Measurements from ENCODE around the gene PAQR8.

Gene PAQR8

DNA sequence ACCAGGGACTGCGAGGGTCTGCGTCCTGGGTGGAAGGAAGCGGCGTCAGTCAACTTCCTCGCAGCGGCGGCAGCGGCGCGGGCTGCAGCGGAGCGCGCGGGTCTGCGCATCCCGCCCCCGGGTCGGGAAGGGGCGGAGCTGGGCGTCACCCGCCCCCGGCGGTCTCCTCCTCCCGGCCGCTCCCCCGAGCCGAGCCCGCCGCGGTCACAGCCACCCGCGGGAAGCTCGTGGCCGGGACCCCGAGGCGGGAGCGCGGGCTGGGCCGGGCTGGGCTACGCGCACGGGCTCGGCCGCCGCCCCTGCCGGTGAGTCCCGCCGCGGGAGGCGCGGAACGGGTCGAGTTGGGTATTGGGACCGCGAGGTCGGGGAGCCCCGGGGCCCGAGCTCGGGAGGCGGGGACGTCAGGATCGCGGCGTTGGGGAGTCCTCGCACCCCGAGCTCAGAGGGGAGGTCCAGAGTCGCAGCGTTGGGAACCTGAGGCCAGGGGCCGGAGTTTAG, at the start of gene PAQR8:
TSS of gene PAQR8 (plus strand) at position 207 of the 498 bp plus-strand sequence. CDS start 41,063 bp downstream, outside the sequence.
- peak; percentile 66 for DNase-seq (ENCODE audit: low spot score)

DNA sequence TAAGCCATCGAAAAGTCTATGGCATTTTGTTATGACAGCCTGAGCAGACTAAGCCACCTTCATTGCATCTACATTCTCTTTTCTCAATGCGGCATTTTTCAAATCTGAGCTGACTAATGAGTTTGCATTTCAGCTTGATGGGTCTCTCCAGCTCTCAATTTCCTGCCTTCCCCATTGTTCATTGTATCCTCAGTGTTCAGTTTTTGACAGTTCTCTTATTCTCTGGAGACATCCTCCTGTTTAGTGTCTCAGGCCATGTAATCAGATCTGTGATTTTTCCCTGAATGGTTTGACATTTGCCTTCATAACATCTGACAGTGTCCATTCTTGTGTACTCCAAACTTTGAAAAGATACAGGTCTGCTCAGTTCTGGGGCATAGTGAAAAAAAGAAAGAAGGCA, 49.5 kb upstream of the PAQR8 start:
- DNase-seq (ENCODE audit: low spot score) = no peak

- no peak for DNase-seq (ENCODE audit: low spot score)
Measured at GRCh38 chr6:52314752-52315151, 47.2 kb upstream of the PAQR8 start.

DNA sequence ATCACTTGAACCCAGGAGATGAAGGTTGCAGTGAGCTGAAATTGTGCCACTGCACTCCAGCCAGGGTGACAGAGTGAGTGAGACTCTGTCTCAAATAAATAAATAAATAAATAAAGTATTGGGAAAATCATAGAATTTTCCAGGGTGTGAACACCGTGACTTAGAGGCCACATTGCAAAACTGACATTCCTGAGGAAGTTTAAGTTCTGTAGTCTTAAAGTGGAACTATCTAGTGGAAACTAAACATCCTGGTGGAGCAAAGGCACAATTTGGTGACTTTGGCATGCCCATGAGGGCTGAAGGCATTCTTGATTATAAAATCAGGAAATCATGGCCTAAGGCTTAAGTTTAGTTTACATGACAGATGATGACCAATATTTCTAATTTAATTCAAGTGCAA, 44.7 kb upstream of the PAQR8 start:
- no peak for DNase-seq (ENCODE audit: low spot score)

DNA sequence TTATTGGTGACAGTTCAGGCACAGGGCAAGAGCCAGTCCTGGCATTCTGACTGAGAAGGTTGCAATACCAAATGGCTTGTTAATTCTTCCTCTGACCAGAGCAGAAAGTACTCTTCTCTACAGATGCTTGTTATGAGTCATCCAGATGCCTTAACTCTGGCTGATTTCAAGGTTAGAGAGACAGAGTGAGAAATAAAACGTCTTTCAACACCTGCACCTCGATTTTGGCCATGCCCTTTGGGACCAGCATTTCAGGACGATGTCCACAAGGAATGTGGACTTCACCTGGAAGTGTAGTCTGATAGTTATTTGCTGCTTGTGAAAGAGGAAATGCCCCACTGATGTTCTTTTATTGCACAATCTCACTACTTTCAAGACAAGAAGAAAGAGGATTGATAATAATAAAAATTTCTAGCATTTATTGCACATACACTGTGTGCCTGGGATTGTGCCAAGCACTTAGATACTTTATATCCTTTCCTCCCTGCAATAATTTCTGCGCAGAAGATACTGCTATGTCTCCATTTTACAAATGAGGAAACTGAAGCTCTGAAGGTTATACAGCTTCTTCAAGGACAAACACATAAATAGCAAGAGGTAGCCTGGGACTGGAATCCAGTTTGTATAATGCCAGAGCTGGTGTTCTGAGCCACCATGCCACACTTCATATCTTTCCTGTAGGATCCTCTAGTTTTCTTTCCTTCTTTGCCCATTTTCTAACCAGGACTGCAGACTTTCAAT, 43.9 kb upstream of the PAQR8 start:
- DNase-seq (ENCODE audit: low spot score) = no peak

GRCh38 chr6:52324189-52324588, 37.8 kb upstream of the PAQR8 start:
- no peak for DNase-seq (ENCODE audit: low spot score)

DNA sequence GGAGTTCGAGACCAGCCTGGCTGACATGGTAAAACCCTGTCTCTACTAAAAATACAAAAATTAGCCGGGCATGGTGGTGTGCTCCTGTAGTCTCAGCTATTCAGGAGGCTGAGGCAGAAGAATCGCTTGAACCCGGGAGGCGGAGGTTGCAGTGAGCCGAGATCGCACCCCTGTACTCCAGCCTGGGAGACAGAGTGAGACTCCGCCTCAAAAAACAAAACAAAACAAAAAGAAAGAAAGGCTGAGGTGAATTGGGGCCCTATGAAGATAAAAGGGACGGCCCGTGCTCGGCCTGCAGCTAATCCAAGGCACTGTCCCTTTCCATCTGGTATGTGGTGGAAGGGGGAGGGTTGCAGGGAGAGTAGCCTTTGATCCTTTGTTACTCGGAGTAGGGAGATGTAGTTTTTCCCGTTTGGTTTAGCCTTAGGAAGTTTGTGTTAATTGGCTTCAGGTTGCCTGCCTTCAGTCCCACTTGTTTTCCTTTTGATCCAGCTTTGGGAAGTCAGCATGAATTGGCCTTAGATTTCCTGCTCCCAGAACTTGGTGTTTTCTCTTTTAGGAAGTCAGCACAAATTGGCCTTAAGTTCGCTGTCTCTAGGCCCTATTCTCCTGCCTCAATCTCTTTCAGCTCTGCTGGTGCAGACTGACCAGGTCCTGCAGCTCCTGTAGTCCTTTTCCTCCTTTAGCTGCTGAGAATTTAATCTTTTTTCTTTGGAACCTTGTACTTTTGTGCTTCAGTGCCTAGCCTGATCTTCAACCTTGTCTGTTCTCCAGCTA, 36.1 kb upstream of the PAQR8 start:
- DNase-seq (ENCODE audit: low spot score) = no peak

DNA sequence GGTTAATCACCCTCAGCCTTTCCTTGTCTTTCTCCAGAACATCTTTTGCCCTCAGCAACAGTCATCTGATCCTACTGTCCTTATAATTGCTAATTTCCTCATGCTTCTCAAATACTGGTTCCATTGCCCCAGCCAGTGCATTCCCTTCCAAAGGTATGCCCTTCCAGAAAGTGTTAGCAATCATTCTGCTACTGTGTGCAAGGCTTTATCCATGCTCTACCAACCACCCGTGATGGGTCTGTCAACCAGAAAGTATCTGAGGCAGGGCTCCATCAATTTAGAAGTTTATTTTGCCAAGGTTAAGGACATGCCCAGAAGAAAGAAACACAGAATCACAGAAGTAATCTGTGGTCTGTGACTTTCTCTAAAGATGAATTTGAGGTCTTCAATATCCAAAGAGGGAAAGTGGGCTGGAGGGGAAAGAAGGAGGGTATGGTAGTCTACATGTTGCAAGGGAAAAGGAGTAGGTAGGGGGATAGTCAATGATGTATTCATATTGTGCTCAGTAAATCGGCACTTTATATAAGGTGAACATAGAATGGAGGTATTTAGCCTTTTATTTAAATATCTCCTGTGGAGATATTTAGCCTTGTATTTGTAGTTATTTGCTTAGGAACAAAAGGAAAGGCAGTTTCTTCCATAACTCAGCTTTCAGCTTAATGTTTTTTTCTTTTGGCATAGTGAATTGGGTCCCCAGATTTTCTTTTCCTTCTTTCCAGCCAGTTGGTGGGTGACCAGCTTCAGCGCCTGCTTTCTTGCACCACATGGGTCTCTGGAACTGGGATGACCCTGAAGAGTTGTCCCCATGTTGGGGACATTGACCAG, 35.2 kb upstream of the PAQR8 start:
- no peak for DNase-seq (ENCODE audit: low spot score)

DNA sequence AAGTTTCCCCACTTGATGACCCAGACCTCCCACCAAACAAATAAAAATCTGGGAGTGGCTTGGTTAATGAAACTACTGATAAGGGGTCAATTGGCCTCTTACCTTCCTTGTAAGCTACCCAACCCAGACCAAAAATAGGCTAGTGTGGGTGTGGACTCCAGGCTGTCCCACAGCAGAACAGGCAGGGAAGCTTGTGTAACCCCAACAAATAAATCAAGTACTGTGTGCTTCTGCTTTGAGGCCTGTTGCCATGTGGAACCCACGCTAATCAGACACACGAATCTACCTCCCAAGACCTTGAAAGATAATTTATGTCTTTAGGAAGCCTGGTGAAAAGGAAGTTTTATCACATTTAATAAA, 33.7 kb upstream of the PAQR8 start:
- no peak for DNase-seq (ENCODE audit: low spot score)

- DNase-seq (ENCODE audit: low spot score) = no peak
Measured at GRCh38 chr6:52328729-52329128, 33.2 kb upstream of the PAQR8 start.

GRCh38 chr6:52330470-52330869, 31.5 kb upstream of the PAQR8 start:
- DNase-seq (ENCODE audit: low spot score) = no peak

DNA sequence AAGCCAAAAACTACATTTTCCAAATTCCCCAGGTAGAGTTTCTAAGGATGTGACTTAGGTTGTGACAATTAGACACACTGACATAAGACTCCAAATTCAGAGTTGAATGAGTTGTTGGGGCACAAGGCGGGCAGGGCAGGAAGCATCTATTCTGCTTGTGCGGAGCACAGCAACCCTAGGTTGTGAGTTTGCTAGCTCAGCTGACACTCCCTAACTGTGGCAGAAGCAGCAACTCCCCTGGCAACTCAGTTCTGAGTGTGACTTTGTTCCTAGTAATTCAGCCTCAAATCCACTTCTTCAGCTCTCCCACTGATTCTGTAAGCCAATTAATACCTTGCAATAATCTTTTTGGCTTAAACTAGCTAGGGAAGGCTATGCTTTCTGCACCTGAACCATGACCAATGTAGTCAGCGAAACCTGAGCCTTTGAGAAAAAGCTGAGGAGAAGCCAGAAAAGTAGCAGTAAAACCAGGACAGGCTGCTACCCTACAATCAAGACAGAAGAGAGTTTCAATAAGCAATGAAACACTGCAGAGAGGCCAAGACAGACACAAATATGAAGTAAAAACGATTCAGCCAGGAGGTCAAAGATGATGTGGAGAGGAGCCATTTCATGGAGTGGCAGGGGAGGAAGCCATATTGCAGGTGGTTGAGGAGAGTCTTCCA, 30.0 kb upstream of the PAQR8 start:
- no peak for DNase-seq (ENCODE audit: low spot score)

- no peak for DNase-seq (ENCODE audit: low spot score)
Measured at GRCh38 chr6:52333840-52334200, 28.1 kb upstream of the PAQR8 start.

- no peak for DNase-seq (ENCODE audit: low spot score)
Measured at GRCh38 chr6:52335576-52335975, 26.4 kb upstream of the PAQR8 start.

DNA sequence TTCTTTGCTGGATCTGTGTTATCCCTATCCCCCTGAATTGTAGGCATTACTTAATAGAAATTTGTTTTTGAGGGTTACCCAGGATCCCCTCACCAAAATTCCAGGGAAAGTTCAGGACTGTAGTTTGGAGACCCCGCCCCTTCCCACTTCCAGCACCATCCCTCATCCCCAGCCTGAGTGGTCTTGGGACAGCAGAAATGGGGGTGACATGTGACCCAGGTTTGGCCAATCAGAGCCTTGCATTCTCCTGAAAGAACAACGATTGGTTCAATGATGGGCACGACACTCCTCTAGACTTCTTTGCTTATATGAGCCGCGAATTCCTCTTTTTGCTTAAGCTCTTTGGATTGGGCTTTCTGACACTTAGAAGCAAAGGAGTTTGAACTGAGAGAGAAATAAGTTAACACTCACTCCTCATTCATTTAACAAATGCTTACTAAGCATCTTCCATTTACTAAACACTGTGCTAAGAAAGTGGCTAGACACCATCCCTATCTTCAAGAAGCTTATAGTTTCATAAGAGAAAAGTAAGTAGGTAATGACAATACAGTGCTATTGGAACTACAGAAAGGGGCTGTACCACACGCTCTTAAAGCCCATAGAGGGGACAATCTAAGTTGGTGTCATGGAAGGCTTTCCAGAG, 24.9 kb upstream of the PAQR8 start:
- DNase-seq (ENCODE audit: low spot score) = no peak

- peak; percentile 59 for DNase-seq (ENCODE audit: low spot score)
Measured at GRCh38 chr6:52337633-52338290, 24.2 kb upstream of the PAQR8 start.

DNA sequence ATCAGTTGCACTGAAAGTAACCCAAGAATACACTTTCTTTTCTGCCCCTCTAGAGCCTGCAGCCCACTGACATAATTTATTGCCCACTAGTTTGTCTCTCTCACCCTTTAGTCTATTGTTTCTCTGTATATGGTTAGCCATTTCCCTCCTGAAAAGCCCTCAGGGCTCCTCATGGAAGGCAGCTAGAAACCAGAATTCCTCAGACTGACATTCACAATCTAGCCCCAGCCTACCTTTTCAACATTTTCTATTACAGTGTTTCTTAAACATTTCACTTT, 21.4 kb upstream of the PAQR8 start:
- DNase-seq (ENCODE audit: low spot score) = no peak

DNA sequence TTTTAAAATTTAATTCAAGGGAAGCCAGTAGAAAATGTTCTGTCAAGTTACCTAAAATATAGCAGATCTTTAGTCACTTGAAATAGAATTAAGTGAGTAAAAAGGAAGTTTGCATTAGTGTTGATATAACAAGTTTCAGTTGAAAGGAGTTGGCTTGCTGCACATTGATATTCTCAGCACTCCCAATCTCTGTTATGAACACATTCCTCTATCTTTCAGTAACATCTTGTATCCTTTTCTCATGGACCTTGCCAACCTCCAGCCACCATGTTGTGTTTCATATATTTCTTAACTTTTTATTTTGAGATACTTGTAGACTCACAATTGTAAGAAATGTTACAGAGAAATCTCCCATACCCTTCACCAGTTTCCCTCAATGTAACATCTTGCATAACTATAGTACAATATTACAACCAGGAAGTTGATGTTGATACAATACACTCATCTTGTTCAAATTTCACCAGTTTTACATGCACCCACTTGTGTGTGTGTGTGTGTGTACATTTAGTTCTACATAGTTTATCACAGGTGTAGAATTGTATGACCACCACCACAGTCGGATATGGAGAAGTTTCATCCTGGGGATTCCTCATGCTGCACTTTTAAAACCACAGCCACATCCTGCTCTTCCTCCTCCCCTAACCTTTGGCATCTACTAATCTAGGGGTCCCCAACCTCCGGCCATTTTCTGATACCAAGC, 20.2 kb upstream of the PAQR8 start:
- no peak for DNase-seq (ENCODE audit: low spot score)

- no peak for DNase-seq (ENCODE audit: low spot score)
Measured at GRCh38 chr6:52345311-52345710, 16.6 kb upstream of the PAQR8 start.

DNA sequence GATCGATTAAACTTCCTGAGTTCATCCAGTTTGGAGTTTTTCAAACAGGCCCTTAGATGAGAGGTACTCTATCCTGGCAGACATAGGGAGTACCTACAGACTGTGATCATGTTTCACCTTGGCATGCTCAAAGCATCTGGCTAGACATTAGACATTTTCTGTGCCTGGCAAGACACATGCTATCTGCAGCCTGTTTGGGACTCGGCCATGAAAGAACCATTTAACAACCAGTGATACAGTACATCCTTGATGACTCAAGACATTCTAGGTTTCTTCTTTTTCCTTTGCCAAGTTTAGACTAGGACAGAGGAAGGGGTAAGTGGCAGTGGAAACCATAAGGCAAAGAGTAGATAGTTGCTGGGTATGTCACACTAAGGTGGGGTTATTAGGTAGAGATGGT, 15.4 kb upstream of the PAQR8 start:
- no peak for DNase-seq (ENCODE audit: low spot score)

DNA sequence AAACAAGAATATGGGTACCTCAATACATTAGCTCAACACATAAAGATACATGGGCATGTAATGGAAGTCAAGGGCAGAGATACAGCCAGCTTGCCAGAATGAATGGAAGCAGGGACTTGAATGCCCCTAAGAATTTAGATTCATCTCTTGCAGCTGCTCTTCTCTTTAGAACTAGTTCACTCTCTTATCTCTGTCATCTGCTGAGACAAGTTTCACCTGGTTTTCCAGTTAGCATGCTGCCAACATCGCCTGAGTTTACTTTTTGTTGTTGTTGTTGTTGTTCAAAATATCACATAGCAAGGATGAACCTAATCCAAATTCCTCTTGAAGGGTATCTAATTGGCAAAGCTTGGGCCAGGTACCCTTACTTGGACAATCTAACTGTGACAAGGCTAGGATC, 14.1 kb upstream of the PAQR8 start:
- DNase-seq (ENCODE audit: low spot score) = no peak

Data from kidney capillary endothelial cell (primary cell).